MM.1S (cell line): ENCODE data around the gene PIGC.

Experiments used
- EZH2 ChIP-seq: fragments of 300-600 bp; sonication (generic); optimal IDR thresholded peaks from 2 replicates; pipeline ENCODE3; 2017; ENCODE audit warnings: low read depth, mild to moderate bottlenecking, antibody characterized with exemption, low read length, mixed read lengths
- EZH2phosphoT487 ChIP-seq: fragments of 300-600 bp; sonication (generic); IDR thresholded peaks from 2 replicates; pipeline ENCODE4 v1.6.1; 2018; ENCODE audit warnings: antibody characterized with exemption, low read length
- TF ChIP-seq, protein P1 (sequence below): fragments of 300-600 bp; sonication (generic); IDR thresholded peaks from 2 replicates; pipeline ENCODE4 v1.5.1; 2016; ENCODE audit warnings: antibody characterized with exemption, low read length, mixed read lengths

- TF ChIP-seq, protein P1, sequence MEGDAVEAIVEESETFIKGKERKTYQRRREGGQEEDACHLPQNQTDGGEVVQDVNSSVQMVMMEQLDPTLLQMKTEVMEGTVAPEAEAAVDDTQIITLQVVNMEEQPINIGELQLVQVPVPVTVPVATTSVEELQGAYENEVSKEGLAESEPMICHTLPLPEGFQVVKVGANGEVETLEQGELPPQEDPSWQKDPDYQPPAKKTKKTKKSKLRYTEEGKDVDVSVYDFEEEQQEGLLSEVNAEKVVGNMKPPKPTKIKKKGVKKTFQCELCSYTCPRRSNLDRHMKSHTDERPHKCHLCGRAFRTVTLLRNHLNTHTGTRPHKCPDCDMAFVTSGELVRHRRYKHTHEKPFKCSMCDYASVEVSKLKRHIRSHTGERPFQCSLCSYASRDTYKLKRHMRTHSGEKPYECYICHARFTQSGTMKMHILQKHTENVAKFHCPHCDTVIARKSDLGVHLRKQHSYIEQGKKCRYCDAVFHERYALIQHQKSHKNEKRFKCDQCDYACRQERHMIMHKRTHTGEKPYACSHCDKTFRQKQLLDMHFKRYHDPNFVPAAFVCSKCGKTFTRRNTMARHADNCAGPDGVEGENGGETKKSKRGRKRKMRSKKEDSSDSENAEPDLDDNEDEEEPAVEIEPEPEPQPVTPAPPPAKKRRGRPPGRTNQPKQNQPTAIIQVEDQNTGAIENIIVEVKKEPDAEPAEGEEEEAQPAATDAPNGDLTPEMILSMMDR = no peak
- TF ChIP-seq EZH2 = no peak
- no peak for TF ChIP-seq EZH2phosphoT487
Measured at GRCh38 chr1:172455451-172455850, 11.6 kb upstream of the PIGC start.
